GM21360 (cell line): Measurements from ENCODE around the gene USP28.
"Not testable (repeated sequence)": the region's sequence is repeated elsewhere in the genome, so short reads cannot be mapped to it uniquely, and the experiment has no call there.

Source experiments
- ATAC-seq: cut with Tn5 transposase; IDR thresholded peaks from one replicate; pipeline ENCODE4 v1.9.1; 2021; ENCODE audit warnings: mild to moderate bottlenecking, moderate library complexity; ENCODE audit not compliant: unreplicated experiment

Gene USP28, protein sequence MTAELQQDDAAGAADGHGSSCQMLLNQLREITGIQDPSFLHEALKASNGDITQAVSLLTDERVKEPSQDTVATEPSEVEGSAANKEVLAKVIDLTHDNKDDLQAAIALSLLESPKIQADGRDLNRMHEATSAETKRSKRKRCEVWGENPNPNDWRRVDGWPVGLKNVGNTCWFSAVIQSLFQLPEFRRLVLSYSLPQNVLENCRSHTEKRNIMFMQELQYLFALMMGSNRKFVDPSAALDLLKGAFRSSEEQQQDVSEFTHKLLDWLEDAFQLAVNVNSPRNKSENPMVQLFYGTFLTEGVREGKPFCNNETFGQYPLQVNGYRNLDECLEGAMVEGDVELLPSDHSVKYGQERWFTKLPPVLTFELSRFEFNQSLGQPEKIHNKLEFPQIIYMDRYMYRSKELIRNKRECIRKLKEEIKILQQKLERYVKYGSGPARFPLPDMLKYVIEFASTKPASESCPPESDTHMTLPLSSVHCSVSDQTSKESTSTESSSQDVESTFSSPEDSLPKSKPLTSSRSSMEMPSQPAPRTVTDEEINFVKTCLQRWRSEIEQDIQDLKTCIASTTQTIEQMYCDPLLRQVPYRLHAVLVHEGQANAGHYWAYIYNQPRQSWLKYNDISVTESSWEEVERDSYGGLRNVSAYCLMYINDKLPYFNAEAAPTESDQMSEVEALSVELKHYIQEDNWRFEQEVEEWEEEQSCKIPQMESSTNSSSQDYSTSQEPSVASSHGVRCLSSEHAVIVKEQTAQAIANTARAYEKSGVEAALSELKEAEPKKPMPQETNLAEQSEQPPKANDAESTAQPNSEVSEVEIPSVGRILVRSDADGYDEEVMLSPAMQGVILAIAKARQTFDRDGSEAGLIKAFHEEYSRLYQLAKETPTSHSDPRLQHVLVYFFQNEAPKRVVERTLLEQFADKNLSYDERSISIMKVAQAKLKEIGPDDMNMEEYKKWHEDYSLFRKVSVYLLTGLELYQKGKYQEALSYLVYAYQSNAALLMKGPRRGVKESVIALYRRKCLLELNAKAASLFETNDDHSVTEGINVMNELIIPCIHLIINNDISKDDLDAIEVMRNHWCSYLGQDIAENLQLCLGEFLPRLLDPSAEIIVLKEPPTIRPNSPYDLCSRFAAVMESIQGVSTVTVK

DNA sequence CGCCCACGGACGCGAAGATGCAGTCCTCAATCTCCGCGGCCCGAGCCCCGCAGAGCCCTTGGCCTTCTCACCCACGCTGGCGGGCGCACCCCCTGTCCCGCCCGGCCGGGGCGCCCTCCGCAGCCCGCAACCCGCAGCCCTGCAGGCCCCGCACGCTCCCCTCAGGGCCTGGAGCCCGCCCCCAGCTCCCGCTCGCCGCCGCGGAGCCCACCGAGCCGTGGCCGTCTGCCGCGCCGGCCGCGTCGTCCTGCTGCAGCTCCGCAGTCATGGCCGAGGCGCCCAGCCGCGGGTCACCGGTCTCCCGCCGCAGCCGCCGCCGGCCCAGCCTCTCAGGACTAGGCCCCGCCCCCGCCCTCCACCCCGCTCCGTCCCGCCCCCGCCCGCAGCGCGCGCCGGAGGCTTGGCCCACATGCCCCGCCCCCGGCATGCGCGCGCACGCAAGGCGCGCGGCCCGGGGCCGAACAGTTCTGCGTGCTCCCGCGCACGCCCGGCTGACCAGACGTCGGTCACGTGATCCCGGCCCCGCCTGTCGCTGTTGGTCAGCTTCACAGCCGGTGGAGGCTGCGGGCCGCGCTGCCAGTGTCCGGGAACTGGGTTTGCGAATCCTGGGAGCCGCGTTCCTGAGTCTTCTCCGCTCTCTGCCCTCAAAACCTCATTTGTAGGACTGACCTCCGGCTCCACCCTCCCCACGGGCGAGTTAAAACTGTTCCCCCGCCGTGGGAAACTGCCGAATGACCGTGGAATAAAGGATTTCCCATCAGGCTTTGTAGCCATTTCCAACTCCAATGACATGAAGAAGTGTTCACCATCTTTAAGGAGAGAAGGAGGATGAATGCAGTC lies at the start of gene USP28:
Gene USP28 (minus strand): TSS at position 339 of the 840 bp plus-strand sequence. CDS start 71 bp downstream, at position 268.
- ATAC-seq, result peak; percentile 83

- no peak for ATAC-seq
Measured at GRCh38 chr11:113923572-113923971, 48.2 kb upstream of the USP28 start.

DNA sequence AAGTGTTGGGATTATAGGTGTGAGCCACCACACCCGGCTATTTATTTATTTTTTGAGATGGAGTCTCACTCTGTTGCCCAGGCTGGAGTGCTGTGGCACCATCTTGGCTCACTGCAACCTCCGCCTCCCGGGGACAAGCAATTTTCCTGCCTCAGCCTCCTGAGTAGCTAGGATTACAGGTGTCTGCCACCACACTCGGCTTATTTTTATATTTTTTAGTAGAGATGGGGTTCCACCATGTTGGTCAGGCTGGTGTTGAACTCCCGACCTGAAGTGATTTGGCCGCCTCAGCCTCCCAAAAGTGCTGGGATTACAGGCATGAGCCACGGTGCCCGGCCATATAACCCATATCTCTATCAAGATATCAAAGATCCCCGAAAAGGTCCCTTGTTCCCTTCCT lies 36.1 kb upstream of the USP28 start:
- not testable (repeated sequence) for ATAC-seq

- ATAC-seq, result no peak
Measured at GRCh38 chr11:113908098-113908497, 32.7 kb upstream of the USP28 start.

DNA sequence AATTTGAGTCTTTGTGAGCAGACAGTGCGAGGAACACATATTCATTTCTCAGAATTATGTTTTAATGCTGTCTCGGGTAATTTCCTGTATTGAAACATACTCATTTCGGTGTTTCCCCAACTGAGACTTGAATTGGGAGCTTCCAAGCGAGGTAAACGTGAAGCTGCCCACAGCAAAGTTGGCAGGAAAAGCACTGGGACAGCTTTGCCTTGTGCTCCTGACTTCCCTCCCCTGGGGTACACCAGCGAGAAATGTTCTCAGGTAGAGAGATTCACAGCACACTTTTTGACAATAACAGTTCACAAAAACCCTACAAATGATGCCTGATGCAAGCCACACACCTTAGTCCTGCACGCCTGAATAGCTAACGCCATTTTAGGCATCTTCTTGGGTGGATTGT lies 32.3 kb upstream of the USP28 start:
- no peak for ATAC-seq

GRCh38 chr11:113907152-113907551 lies 31.8 kb upstream of the USP28 start:
- ATAC-seq, result no peak

- no peak for ATAC-seq
Measured at GRCh38 chr11:113906516-113906915, 31.1 kb upstream of the USP28 start.

DNA sequence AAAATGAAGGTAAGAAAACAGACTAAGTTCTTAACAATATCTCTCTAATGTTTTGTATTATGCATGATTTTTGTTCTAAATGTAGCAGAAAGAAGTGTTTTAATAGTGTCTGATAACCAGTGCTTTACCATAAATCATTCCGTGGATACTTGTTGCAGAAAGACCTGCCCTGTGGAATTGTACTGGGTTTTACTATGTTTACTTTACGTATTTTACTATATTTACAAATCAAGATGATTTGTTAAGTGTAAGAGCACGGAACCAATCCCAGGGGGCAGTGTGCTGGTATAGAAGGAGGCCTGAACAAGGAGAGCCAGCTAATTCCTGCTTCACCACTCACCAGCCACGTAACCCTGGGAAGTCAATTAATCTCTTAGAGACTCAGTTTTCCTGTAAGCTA lies 30.7 kb upstream of the USP28 start:
- no peak for ATAC-seq

GRCh38 chr11:113904379-113905101 lies 29.2 kb upstream of the USP28 start, which contains the start of gene HTR3B:
TSS of gene HTR3B (plus strand) at chr11:113904796. CDS start at chr11:113904934, 138 bp downstream.
- no peak for ATAC-seq

- no peak for ATAC-seq
Measured at GRCh38 chr11:113901141-113901540, 25.8 kb upstream of the USP28 start.

DNA sequence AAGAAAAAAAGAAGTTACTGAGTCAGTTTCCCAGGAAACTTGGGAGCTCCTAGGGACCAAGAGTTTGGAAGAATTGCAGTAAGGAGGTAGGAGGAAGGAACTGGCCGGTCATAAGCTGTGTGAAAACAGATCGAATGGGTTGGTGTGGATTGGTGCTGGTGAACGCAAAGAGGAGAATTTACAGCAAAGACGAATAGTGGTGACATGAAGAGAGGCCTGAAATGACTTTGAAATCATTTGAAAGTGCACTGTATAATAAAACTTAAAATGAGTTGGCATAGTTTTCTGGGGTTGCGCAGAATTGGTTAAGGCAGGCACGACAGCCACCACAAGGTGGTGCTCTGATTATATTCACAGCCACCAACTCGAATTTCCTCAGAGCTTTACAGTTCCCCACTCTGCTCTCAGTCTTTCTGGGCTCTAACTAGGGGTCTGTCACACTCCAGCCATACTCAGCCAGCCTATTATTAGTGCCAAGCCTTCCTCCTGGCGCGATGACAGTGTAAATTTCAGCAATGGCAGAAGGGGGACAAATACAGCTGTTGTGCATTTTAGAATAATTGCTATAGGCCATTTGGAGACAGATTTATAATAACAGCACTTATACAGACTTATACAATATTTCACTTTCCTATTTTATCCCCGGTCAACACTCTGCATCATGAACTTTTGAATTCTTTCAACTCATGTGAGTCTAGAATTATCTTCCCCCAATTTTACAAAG lies 20.9 kb upstream of the USP28 start:
- no peak for ATAC-seq

- ATAC-seq, result no peak
Measured at GRCh38 chr11:113895367-113896155, 20.2 kb upstream of the USP28 start.

DNA sequence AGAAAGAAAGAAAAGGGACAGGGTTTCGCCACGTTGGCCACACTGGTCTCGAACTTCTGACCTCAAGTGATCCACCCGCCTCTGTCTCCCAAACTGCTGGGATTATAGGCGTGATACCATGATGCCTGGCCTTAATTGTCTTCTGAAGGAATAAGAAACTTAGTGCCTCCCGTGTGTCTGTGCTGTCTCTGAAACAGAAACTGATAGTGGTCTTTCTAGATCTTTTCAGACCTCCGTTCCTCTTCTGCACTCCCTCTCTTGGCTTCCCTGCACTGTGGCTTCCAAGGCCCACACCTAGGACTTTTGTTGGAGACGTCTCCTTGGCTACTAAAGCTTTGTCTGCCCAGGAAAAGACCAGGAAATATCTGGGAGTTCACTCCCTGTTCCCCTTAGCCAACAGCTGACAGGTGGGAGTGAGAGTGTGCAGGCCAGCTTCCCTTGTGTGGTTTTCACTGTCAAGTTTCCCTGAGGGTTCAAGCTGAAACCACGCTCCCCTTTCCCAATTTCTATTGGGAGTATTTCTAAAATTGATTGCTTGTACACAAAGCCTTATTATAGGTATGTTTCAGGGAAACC lies 19.1 kb upstream of the USP28 start:
- ATAC-seq, result no peak

DNA sequence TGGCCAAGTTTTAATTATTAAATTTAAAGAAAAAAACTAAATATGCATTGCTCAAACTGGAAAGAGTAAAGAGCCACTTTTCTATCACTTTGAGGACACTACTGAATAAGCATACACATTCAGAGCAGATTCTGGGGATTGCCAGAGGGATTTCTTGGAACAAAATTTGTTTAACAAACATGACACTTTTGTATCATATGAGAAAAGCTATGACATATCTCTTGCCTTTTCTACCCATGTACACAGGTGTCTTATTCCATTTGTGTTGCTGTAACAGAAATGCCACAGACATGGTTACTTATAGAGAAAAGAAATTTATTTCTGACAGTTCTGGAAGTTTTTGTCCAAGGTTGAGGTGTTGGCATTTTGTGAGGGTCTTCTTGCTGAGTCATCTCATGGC lies 13.5 kb upstream of the USP28 start:
- ATAC-seq, result no peak

GRCh38 chr11:113885897-113886296 lies 10.5 kb upstream of the USP28 start:
- ATAC-seq, result no peak

DNA sequence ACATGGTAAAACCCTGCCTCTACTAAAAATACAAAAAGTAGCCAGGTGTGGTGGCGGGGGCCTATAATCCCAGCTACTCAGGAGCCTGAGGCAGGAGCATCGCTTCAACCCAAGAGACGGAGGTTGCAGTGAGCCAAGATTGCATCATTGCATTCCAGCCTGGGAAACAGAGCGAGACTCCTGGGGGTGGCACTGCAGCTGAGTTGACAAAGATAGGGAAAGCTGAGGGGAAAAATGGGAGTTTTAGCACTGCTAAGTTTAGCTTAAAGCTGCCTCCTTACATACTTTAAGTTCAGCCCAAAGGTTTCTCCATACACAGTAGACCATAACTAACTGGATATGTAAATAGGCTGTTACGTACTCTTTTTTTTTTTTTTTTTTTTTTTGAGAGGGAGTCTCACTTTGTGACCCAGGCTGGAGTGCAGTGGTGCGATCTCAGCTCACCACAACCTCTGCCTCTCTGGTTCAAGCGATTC lies 9.0 kb upstream of the USP28 start:
- ATAC-seq, result no peak

GRCh38 chr11:113881856-113882255 lies 6.5 kb upstream of the USP28 start:
- no peak for ATAC-seq

DNA sequence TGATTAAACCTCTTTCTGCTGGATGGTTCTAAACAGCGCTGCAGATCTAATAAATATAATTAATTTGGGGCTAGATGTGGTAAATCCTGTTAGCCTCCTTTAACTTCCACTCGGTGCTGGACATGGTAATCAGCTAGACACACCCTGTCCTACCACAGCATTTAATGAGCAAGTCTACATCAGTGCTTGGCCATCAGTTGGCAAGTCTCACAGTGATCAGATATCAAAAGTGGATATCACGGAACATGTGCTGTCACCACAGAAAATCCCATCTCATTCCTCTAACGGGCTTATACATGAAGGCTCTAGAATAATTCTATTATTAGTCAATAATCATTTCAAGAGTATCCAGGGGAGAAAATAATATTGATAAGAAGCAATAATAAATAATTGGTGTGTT lies 5.6 kb upstream of the USP28 start:
- ATAC-seq, result no peak
